Keratinocyte (primary cell): ENCODE results near the gene EGLN3. TPM values are rescaled to one million over a fixed set of nuclear protein-coding genes. Genes with fewer than 3 reads are reported as not detected.

Experiments
- DNase-seq: peaks from one replicate; pipeline ENCODE4 v3.0.0-alpha.2; 2011; ENCODE audit warnings: low read depth, missing footprints, low spot score
- FAIRE-seq: peaks from 2 replicates; lab custom pipeline; 2011; peaks lifted over from hg19 to GRCh38; lab: Jason Lieb, UNC
- H2AFZ ChIP-seq: 2 replicates; pipeline ENCODE4 v1.6.0; 2012; ENCODE audit warnings: low read length, control low read depth, inconsistent platforms; ENCODE audit not compliant: control insufficient read depth
- H3K27ac ChIP-seq: 2 replicates; pipeline ENCODE4 v1.5.1; 2011; ENCODE audit warnings: low read length; ENCODE audit not compliant: control insufficient read depth, insufficient read depth
- H3K27me3 ChIP-seq: 3 replicates; pipeline ENCODE4 v1.6.0; 2011; ENCODE audit warnings: low read length; ENCODE audit not compliant: control insufficient read depth, insufficient read depth; ENCODE audit errors: extremely low read depth
- H3K36me3 ChIP-seq, 2 experiments: 2 replicates in 1 of 2; 3 replicates in 1 of 2; pipeline ENCODE4 v1.5.1; 2011; ENCODE audit warnings: low read length in 2 of 2, mild to moderate bottlenecking in 1 of 2; ENCODE audit not compliant: control insufficient read depth in 2 of 2, insufficient read depth in 2 of 2; ENCODE audit errors: extremely low read depth in 1 of 2
- H3K4me1 ChIP-seq: 3 replicates; pipeline ENCODE4 v1.5.1; 2011; ENCODE audit warnings: low read length; ENCODE audit not compliant: control insufficient read depth, insufficient read depth; ENCODE audit errors: extremely low read depth
- H3K4me2 ChIP-seq: 3 replicates; pipeline ENCODE4 v1.6.0; 2011; ENCODE audit warnings: low read depth, low read length; ENCODE audit not compliant: control insufficient read depth, insufficient read depth; ENCODE audit errors: extremely low read depth
- H3K4me3 ChIP-seq, 3 experiments: fragments of 200-600 bp in 1 of 3; sonication (generic) in 1 of 3; 2 replicates in 2 of 3; 3 replicates in 1 of 3; pipeline ENCODE4 v1.5.1; 2011 to 2016; ENCODE audit warnings: low read length in 3 of 3, mild to moderate bottlenecking in 3 of 3, control low read depth in 2 of 3, inconsistent platforms in 1 of 3, low read depth in 1 of 3, mixed read lengths in 1 of 3, mixed run types in 1 of 3, moderate library complexity in 1 of 3; ENCODE audit not compliant: control insufficient read depth in 2 of 3, insufficient read depth in 2 of 3; ENCODE audit errors: extremely low read depth in 1 of 3
- H3K79me2 ChIP-seq: 2 replicates; pipeline ENCODE4 v1.6.0; 2012; ENCODE audit warnings: low read length; ENCODE audit not compliant: control insufficient read depth, insufficient read depth
- H3K9ac ChIP-seq: 3 replicates; pipeline ENCODE4 v1.6.0; 2011; ENCODE audit warnings: low read length; ENCODE audit not compliant: control insufficient read depth, insufficient read depth; ENCODE audit errors: extremely low read depth
- H3K9me1 ChIP-seq: 3 replicates; pipeline ENCODE4 v1.6.0; 2011; ENCODE audit warnings: low read length; ENCODE audit not compliant: control insufficient read depth, insufficient read depth; ENCODE audit errors: extremely low read depth
- H3K9me3 ChIP-seq: 2 replicates; pipeline ENCODE4 v1.5.1; 2012; ENCODE audit warnings: low read depth, low read length; ENCODE audit not compliant: control insufficient read depth
- H4K20me1 ChIP-seq: 3 replicates; pipeline ENCODE4 v1.6.0; 2011; ENCODE audit warnings: low read length; ENCODE audit not compliant: control insufficient read depth, insufficient read depth; ENCODE audit errors: extremely low read depth
- CTCF ChIP-seq, 3 experiments: IDR thresholded peaks in 1 of 3; conservative IDR thresholded peaks in 1 of 3; optimal IDR thresholded peaks in 1 of 3; 2 replicates in 2 of 3; 3 replicates in 1 of 3; pipeline versions ENCODE3 to v1.5.1; 2011; ENCODE audit warnings: low read length in 3 of 3, mild to moderate bottlenecking in 3 of 3, moderate library complexity in 2 of 3, control low read depth in 1 of 3, inconsistent platforms in 1 of 3; ENCODE audit not compliant: insufficient read depth in 2 of 3; ENCODE audit errors: extremely low read depth in 1 of 3
- EZH2 ChIP-seq: IDR thresholded peaks from one replicate; pipeline ENCODE4 v1.6.1; 2012; ENCODE audit warnings: inconsistent platforms, mild to moderate bottlenecking, low read length, moderate library complexity
- dilution Hi-C: fragments of 300-500 bp; cut with MboI; formaldehyde crosslinking; loops from one replicate; pipeline ENCODE4 v1.7.0; 2020; ENCODE audit warnings: low sequenced_read_pairs; ENCODE audit not compliant: extremely low pct_ligation_motif_present
- polyA plus RNA-seq, 5 experiments: library from polyadenylated mRNA; depleted of rRNA in 3 of 5; stranded (reverse) in 3 of 5; stranded (forward) in 1 of 5; unstranded in 1 of 5; fragments of >200 nt; gene quantifications; 1 replicate in 1 of 5; 2 replicates in 3 of 5; 3 replicates in 1 of 5; pipeline versions ENCODE4 v1.2.1 to v1.2.3, GENCODE V29; 2011 to 2012; ENCODE audit warnings: missing spikeins in 2 of 5, low read depth in 1 of 5, low replicate concordance in 1 of 5

Gene EGLN3
- polyA plus RNA-seq, 1 donor (not counting 4 experiments of a cell fraction or from before 2014, with no cell fraction given), result 9.3 TPM

DNA sequence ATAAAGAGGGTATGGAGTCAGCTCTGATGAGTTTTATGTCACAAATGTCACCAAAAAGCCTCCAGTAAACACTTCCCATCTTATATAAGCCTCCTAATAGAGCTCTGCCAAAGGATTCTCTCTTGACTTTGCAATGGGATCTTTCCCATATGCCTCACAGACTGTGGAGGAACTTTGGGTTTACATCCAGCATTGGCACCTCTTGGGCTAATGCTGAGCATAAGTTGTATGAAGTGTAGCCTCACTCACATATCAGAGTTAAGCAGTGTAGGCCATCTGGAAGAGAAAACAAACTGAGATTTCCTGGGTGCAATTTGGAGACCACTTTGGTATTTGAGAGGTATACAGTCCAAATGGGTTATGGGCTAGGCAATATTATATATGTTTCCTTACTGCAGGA is 24.9 kb downstream of the EGLN3 start:
- H3K9me1 ChIP-seq, result no peaks in the 10 kb centered on the region
- no peaks in the 10 kb centered on the region for H3K36me3 ChIP-seq
- H3K27ac ChIP-seq, result no peak overlapping the region
- H2AFZ ChIP-seq, result no peak overlapping the region
- H4K20me1 ChIP-seq, result no peaks in the 10 kb centered on the region
- H3K4me1 ChIP-seq, result no peaks in the 10 kb centered on the region
- dilution Hi-C loops, result no loop called here
- no peak overlapping the region for H3K4me3 ChIP-seq
- TF ChIP-seq EZH2 (no peak), CTCF (optimal IDR thresholded peaks at IDR 0.05 in 1 of 3, IDR thresholded peaks at IDR 0.05 in 1 of 3, conservative IDR thresholded peaks at IDR 0.05 in 1 of 3; ENCODE audit: extremely low read depth in 1 of 3, insufficient read depth in 2 of 3, low read length in 3 of 3) (no peak)
- no peaks in the 10 kb centered on the region for H3K79me2 ChIP-seq
- no peak for FAIRE-seq
- H3K9ac ChIP-seq, result no peak overlapping the region
- H3K9me3 ChIP-seq, result no peaks in the 10 kb centered on the region
- H3K27me3 ChIP-seq, result no peaks in the 10 kb centered on the region
- no peak for DNase-seq
- no peak overlapping the region for H3K4me2 ChIP-seq

- Histone ChIP-seq H3K4me3 (no peak overlapping the region), H3K9me1 (no peaks in the 10 kb centered on the region), H3K9me3 (no peaks in the 10 kb centered on the region), H3K36me3 (no peaks in the 10 kb centered on the region), H4K20me1 (no peaks in the 10 kb centered on the region), H3K9ac (no peak overlapping the region), H3K27ac (no peak overlapping the region), H3K4me1 (no peaks in the 10 kb centered on the region), H3K27me3 (no peaks in the 10 kb centered on the region), H2AFZ (no peak overlapping the region), H3K79me2 (no peaks in the 10 kb centered on the region), H3K4me2 (no peak overlapping the region)
- TF ChIP-seq EZH2, result no peak
- no peak for TF ChIP-seq CTCF (optimal IDR thresholded peaks at IDR 0.05 in 1 of 3, IDR thresholded peaks at IDR 0.05 in 1 of 3, conservative IDR thresholded peaks at IDR 0.05 in 1 of 3; ENCODE audit: extremely low read depth in 1 of 3, insufficient read depth in 2 of 3, low read length in 3 of 3)
- DNase-seq (no peak), FAIRE-seq (no peak)
- dilution Hi-C loops, result no loop called here
Observed at GRCh38 chr14:33925235-33925634, 25.6 kb downstream of the EGLN3 start.
